Hematopoietic multipotent progenitor cell treated with erythropoietin and hydrocortisone succinate and interleukin-3 and kit ligand, for 6 days (in vitro differentiated cells): ENCODE results near the gene POC1B.

ENCODE experiments used
- DNase-seq: peaks from one replicate; pipeline ENCODE4 v3.0.0-alpha.2; 2015

Gene POC1B

GRCh38 chr12:89538897-89539296 is 13.1 kb upstream of the POC1B start:
- DNase-seq, result no peak

- no peak for DNase-seq
Measured at GRCh38 chr12:89537389-89537788, 11.5 kb upstream of the POC1B start.

GRCh38 chr12:89529738-89530137 is 3.9 kb upstream of the POC1B start:
- DNase-seq, result peak; percentile 81

GRCh38 chr12:89528434-89528833 is 2.6 kb upstream of the POC1B start:
- no peak for DNase-seq

GRCh38 chr12:89525305-89525823 is 483 bp downstream of the POC1B start:
- DNase-seq, result peak; percentile 51

- DNase-seq, result peak; percentile 94
Measured at GRCh38 chr12:89524541-89525304, 1.1 kb downstream of the POC1B start, which contains the start of gene GALNT4. TSS of gene GALNT4 (minus strand) at chr12:89524796. CDS start at chr12:89524549, 247 bp downstream.

- DNase-seq, result no peak
Measured at GRCh38 chr12:89523843-89524540, 1.9 kb downstream of the POC1B start.

- DNase-seq, result no peak
Measured at GRCh38 chr12:89523393-89523792, 2.5 kb downstream of the POC1B start.

GRCh38 chr12:89521364-89522223 is 4.3 kb downstream of the POC1B start:
- DNase-seq, result no peak

GRCh38 chr12:89517720-89518119 is 8.1 kb downstream of the POC1B start:
- DNase-seq, result peak; percentile 76

GRCh38 chr12:89516633-89517032 is 9.2 kb downstream of the POC1B start:
- DNase-seq, result no peak

GRCh38 chr12:89514751-89515150 is 11.1 kb downstream of the POC1B start:
- DNase-seq, result no peak

GRCh38 chr12:89513544-89513943 is 12.3 kb downstream of the POC1B start:
- DNase-seq, result no peak

GRCh38 chr12:89507015-89507824 is 18.6 kb downstream of the POC1B start:
- no peak for DNase-seq

- no peak for DNase-seq
Measured at GRCh38 chr12:89506050-89506449, 19.8 kb downstream of the POC1B start.

- no peak for DNase-seq
Measured at GRCh38 chr12:89504560-89505346, 21.1 kb downstream of the POC1B start.

GRCh38 chr12:89501793-89502192 is 24.1 kb downstream of the POC1B start:
- DNase-seq, result no peak

GRCh38 chr12:89499857-89500256 is 26.0 kb downstream of the POC1B start:
- DNase-seq, result no peak

GRCh38 chr12:89497467-89497866 is 28.4 kb downstream of the POC1B start:
- no peak for DNase-seq

GRCh38 chr12:89497005-89497404 is 28.8 kb downstream of the POC1B start:
- DNase-seq, result no peak
